ENCODE results near the gene CAMSAP2.
A peak's percentile ranks its signal among the peaks of the same experiment; 100 is the strongest.

The CAMSAP2 gene

GRCh38 chr1:200890027-200890426, 151.3 kb downstream of the CAMSAP2 start:
- H3K4me3 ChIP-seq (ENCODE audit: low read depth, low read length), result no peak overlapping the region
- no peak for DNase-seq (ENCODE audit: low read depth)
- TF ChIP-seq, protein P1, sequence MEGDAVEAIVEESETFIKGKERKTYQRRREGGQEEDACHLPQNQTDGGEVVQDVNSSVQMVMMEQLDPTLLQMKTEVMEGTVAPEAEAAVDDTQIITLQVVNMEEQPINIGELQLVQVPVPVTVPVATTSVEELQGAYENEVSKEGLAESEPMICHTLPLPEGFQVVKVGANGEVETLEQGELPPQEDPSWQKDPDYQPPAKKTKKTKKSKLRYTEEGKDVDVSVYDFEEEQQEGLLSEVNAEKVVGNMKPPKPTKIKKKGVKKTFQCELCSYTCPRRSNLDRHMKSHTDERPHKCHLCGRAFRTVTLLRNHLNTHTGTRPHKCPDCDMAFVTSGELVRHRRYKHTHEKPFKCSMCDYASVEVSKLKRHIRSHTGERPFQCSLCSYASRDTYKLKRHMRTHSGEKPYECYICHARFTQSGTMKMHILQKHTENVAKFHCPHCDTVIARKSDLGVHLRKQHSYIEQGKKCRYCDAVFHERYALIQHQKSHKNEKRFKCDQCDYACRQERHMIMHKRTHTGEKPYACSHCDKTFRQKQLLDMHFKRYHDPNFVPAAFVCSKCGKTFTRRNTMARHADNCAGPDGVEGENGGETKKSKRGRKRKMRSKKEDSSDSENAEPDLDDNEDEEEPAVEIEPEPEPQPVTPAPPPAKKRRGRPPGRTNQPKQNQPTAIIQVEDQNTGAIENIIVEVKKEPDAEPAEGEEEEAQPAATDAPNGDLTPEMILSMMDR (IDR thresholded peaks at IDR 0.05; ENCODE audit: insufficient read depth, low read depth, low read length, missing control alignments), result no peak

GRCh38 chr1:200890818-200891773, 152.4 kb downstream of the CAMSAP2 start:
- TF ChIP-seq, protein P1 (IDR thresholded peaks at IDR 0.05; ENCODE audit: insufficient read depth, low read depth, low read length, missing control alignments), result peak; percentile 69
- peak overlapping the region; percentile 70 for H3K4me3 ChIP-seq (ENCODE audit: low read depth, low read length)
- DNase-seq (ENCODE audit: low read depth), result peak; percentile 67

GRCh38 chr1:200891774-200892157, 153.1 kb downstream of the CAMSAP2 start:
- H3K4me3 ChIP-seq (ENCODE audit: low read depth, low read length), result peak overlapping the region; percentile 70
- TF ChIP-seq, protein P1 (IDR thresholded peaks at IDR 0.05; ENCODE audit: insufficient read depth, low read depth, low read length, missing control alignments), result no peak
- DNase-seq (ENCODE audit: low read depth), result no peak

DNA sequence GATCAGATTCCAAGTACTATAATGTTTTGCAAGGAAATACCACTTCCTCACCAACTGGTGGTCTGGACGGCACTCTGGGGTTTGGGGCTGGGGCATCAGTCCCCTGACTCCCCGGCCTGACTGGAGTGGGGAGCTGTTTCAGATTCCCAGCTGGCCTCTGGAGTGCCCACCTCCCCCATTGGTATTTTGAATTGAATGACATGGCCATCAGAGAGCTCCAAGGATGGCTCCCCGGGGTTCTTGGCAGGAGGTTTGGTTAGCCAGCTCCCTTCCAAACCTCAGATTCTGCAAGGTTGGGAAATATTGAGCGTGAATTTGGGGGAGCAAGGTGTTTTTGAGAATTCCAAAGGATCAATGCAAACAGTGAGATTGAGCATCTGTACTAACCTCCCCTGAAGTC, 153.9 kb downstream of the CAMSAP2 start:
- DNase-seq (ENCODE audit: low read depth), result no peak
- H3K4me3 ChIP-seq (ENCODE audit: low read depth, low read length), result peak overlapping the region; percentile 70
- TF ChIP-seq, protein P1 (IDR thresholded peaks at IDR 0.05; ENCODE audit: insufficient read depth, low read depth, low read length, missing control alignments), result no peak

GRCh38 chr1:200892958-200893357, 154.3 kb downstream of the CAMSAP2 start:
- TF ChIP-seq, protein P1 (IDR thresholded peaks at IDR 0.05; ENCODE audit: insufficient read depth, low read depth, low read length, missing control alignments), result no peak
- peak overlapping the region; percentile 70; the same call in 1 of the 2 replicates for H3K4me3 ChIP-seq (ENCODE audit: low read depth, low read length)
- peak; percentile 35 for DNase-seq (ENCODE audit: low read depth)

DNA sequence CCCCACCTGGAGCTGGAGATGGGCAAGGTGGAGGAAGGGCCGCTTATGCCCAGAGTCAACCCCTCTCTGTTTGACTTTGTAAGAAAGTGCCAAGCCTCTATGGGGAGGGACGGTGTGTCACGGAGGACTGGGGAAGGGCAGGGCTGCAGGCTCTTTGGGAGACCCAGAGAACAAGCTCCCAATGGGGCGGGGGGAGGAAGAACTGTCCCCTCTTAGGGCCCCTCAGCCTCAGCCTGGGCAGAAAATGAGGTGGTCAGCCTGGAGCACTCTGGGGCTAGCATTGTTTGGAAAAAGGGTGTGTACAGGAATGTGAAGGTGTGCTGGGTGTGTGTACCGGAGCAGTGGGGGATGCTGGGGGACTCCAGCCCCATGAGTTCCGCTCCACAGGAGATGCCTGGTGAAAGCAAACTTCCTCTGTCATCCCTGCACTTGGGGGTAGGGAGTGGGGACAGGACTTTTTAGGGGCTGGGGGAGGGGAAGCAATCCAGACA, 154.8 kb downstream of the CAMSAP2 start:
- no peak overlapping the region for H3K4me3 ChIP-seq (ENCODE audit: low read depth, low read length)
- DNase-seq (ENCODE audit: low read depth), result no peak
- TF ChIP-seq, protein P1 (IDR thresholded peaks at IDR 0.05; ENCODE audit: insufficient read depth, low read depth, low read length, missing control alignments), result no peak

All from GM12865 (cell line).